Stimulated activated CD8-positive, alpha-beta memory T cell treated with anti-CD3 and anti-CD28 coated beads, Interleukin-4, amount 100 ng/mL, for 24 hours (primary cell): ENCODE results near the gene OR2T4.

Experiments
- DNase-seq: peaks from one replicate; pipeline ENCODE4 v3.0.0-alpha.2; 2020; ENCODE audit warnings: low read depth

The OR2T4 gene

GRCh38 chr1:248361121-248361715, at the start of gene OR2T4:
Gene OR2T4 (plus strand): TSS chr1:248361665. CDS start chr1:248361665, 0 bp downstream.
- no peak for DNase-seq

DNA sequence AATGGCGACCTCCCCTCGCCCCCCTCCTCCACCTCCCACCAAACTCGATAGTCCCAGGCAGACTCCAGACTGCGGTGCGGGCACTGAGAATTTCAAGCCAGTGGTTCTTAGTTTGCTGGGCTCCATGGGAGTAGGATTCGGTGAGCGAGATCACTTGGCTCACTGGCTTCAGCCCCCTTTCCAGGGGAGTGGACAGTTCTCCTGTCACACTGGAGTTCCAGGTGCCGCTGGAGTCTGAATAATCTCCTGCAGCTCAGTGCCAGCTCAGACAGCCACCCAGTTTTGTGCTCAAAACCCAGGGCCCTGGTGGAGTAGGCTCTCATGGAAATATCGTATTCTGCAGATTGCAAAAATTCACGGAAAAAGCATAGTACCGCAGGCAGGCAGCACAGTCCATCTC, 44.7 kb upstream of the OR2T4 start:
- no peak for DNase-seq

DNA sequence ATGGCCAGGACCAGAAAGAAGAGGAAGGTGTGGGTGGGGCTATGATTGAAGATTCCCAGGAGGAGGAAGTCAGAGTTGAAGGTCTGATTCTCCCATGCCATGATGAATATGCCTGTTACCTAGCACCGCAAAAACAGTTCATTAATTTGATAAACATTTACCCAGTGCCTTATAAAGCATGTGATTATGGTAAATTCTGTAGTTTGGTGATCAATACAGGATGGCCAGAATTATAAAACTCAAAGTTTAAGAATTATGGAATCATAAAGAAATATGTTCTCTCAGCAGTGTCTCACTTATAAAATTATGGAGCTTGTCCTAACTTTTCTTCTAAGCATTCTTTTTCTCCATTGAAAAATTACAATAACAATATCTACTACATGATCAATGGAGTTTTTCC, 37.0 kb upstream of the OR2T4 start, which contains the start of gene OR2M7:
Gene OR2M7, minus strand, starts transcription at position 101 of the 400 bp plus-strand sequence. Its CDS starts 0 bp downstream, at position 101.
- no peak for DNase-seq

DNA sequence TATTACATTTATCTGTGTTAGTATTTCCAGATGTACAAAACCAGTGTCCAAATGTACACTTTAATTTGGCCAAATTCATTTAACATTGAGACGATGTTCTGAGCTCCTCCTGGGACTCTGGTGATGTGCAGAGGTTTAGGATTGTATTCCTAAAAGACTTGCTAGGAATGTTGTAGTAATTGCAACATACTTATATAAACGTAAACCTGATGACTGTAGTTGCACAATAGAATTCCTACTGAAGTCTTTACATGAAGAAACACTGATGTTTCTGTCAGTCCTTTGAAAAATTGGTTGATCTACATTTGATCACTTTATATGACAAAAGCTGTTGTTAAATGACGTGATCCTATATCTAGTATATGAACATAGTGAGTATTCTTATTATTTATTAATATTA, 18.0 kb upstream of the OR2T4 start:
- no peak for DNase-seq

DNA sequence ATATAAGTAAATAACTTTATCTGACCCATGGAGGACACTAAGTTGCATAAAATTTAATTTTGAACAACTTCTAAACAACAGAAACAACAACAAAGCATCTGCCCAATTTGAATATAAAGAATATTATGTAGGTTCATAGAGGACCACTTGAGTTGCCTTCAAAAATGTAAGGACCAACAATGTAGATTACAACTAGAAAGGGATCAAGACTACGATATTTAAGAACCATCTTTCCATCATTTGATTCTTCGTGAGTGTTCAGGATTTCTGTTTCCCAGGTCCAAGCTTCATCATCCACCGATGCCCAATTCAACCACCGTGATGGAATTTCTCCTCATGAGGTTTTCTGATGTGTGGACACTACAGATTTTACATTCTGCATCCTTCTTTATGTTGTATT, 13.0 kb upstream of the OR2T4 start, which contains the start of gene OR14C36:
Gene OR14C36, plus strand, starts transcription at position 301 of the 400 bp plus-strand sequence. Its CDS starts 0 bp downstream, at position 301.
- no peak for DNase-seq

DNA sequence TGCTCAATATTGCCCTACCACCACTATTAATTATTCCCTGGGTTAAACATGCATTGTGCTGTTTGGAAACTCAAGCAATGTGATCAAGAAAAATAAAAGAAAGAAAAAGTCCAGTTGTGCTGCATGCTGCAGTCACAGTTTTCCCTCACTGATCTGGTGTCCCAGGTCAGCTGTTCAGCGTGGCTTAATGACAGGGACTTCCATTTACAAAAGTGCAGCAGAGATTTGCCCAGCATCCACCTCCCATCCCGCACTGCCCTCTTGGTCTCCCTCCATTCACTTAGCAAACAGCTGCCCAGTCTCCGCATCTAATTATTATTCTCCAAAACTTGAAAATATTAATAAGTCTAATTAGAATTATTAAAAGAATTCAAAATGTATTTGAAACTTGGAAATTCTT, 2.0 kb upstream of the OR2T4 start:
- DNase-seq = no peak

- no peak for DNase-seq
These were observed 5.1 kb downstream of the OR2T4 start for GRCh38 chr1:248366609-248367008.

GRCh38 chr1:248372394-248372793, 10.9 kb downstream of the OR2T4 start:
- no peak for DNase-seq

DNA sequence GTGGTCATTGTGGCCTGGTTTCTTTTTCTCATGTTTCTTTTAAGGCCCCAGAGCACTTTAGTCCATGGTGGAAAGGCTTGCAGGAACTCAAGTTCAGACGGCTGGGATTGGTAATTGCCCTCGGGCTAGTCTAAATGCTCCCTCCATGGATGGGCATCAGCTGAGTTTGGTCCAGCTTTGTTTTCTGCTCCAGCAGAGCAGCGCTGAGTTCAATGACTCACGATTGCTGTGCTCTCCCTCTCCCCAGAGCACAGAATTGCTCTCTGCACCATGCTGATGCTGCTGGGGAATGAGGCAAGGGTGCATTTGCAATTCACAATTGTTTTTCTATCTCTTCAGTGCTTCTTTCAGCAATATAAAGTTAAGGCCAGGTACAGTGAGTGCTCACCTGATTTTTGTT, 12.3 kb downstream of the OR2T4 start:
- no peak for DNase-seq

DNA sequence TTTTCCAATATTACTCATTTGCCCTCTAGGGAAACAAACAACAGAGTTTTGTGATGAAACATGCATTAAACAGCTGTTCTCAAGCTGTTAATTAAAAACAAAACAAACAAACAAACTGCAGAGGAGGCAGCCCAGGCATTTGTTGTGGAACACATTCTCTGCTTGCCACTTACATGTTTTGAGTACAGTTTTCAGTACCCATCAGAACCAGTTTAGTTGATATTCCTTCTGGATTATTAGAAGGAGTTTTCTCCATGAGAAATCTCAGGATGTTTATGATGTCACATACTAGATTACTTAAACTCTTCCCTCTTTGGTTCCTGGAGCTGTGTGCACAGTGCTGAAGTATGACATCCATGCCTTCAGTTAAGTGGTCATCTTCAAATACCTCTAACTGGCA, 14.0 kb downstream of the OR2T4 start, which contains the start of gene OR2T6:
Gene OR2T6, plus strand, starts transcription at position 301 of the 400 bp plus-strand sequence. CDS start 11,863 bp downstream, outside the sequence.
- no peak for DNase-seq

DNA sequence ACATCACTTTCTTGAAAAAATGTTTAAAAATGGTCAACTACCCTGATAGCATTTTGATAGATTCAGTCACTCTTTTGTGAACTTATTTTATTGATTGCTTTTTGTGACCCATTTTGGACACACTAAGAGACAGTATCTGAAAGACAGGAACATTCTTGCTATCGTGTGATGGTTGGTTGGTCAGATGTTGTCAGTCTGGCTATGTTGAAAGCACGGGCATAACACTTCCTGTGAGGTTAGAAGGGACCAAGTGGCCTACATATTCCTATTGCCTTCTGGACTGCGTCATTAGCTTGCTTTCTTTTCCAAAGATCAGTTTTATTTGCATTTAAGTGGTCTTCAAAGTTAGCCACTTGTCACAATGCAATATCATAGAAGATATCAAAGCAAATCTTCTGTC, 15.5 kb downstream of the OR2T4 start:
- DNase-seq = no peak

GRCh38 chr1:248380854-248381253, 19.4 kb downstream of the OR2T4 start:
- no peak for DNase-seq

- no peak for DNase-seq
These were observed 27.0 kb downstream of the OR2T4 start for GRCh38 chr1:248388426-248388825.

- no peak for DNase-seq
These were observed 31.6 kb downstream of the OR2T4 start for GRCh38 chr1:248393050-248393449.

DNA sequence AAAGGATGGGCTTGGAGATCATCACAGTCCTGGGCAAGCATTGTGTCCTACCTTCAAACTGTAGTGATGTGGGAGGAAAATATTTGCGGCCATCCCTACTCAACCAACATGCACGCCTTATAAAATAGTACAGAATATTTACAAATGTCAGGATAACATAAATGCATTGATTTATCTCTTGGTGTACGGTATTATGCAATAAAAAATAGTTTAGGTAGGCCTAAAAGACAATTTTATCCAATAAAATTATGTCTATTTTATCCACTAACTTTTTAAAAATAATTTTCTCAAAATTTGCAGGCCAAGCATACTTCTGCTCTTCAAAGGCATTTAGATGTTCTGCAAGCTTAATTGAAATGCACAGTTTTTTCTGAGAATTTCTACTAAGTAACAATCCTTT, 41.3 kb downstream of the OR2T4 start, which contains the start of gene OR2T1:
Gene OR2T1, plus strand, starts transcription at position 301 of the 400 bp plus-strand sequence. CDS start 3,100 bp downstream, outside the sequence.
- DNase-seq = no peak

DNA sequence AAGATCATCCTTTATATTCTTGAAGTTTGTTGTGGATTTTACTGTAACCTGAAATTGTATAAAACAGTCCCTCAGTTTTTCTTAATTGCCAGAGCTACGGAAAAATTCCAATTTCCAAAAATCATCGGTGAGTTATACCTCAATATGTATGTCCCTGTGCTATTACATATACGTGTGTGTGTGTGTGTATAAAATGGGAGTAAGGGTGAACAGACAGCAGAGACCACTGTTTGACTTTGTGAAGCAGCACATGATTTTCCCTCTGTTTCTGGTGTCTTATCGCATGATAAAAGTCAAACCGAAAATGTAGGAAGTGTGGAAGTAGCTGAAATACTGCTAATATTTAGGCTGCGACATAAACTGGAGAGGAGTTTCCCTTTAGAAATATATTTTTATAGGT, 42.6 kb downstream of the OR2T4 start:
- no peak for DNase-seq

DNA sequence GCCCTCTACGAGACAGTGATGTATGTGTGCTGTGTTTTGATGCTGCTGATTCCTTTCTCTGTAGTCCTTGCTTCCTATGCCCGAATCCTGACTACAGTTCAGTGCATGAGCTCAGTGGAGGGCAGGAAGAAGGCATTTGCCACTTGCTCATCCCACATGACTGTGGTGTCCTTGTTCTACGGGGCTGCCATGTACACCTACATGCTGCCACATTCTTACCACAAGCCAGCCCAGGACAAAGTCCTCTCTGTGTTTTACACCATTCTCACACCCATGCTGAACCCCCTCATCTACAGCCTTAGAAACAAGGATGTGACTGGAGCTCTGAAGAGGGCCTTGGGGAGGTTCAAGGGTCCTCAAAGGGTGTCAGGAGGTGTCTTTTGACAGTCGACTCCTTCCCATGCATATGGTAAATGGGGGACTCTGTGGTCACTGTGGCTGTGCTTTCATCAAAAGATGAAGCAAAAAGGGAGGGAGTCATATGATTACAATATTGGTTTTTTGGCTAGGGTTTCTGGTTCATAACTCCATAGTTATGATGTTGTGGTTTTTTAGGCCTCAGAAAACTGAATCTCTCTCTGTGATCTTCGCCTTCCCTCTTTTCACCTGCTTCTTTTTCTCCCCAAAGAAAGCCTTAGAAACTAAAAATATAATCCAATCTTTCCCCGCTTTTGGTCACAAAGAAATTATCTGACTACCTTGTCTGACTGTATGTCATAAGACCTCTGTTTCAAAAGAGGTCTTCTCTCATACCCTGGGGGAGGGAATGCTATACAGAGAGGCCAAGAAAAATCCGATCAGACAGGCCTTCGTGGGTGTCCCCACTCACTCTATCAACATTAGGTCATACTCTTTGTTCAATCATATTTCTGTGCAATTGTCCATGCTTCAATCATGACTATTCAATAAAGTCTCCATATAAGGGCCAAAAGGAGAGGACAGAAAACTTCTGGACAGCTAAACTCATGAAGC, 45.5 kb downstream of the OR2T4 start:
- no peak for DNase-seq
